NOMO-1 (cell line): ENCODE measurements around the gene LRP3.

Source experiments
- DNase-seq, 2 experiments: peaks; one replicate each; lab custom pipeline; 2025; ENCODE audit not compliant: unreplicated experiment in 2 of 2; lab: John Stamatoyannopoulos, UW

The LRP3 gene

DNA sequence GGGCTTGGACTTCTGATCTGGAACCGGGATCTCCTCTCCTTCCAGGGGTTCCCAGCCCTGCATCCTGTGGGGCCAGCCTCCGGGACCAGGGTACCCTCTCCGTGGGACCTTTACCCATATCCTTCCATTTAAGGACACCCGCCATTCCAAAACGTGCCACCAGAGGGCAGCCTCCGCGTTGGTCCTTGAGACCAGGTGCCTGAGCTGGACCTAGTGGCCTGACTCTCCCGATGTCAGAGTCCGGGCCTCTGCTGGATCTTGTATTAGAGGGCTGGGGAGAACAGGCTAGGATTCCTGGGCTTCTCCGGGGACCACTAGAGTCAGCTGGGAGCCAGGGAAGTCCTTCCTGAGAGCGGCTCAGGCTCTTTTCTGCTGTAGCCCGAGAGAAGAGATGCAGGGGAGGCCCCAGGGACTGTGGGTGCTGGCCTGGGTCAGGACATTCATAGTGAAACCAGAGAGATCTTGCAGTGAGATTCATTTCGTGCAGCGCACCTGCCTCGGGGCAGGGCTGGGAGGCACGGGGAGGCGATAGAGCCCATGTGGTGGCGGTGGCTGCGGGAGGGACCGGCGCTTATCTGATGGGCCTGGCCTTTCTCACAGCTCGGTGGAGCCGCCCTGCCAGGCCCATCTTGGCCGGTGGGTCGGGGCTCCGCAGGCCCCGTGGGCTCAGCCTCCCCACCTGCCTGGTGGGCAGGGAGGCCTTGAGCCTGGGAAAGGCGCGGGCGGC, 41.3 kb downstream of the LRP3 start:
- DNase-seq, result peak; percentile 31 to 37

DNA sequence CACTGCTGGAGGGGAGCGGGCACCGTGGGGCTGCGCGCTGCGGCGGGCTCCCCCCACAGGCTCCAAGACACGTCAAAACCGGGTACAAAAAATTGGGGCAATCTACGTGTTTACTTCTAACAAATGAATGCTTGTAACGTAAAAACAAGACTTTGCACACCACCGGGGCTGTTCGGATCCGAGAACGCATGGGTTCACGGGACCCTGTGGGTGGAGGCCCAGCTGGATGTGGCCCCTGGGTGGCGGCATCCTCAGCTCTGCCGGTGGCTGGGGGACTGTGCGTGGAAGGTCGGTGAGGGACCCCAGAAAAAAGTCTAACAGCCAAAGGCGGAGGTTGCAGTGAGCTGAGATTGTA, 41.8 kb downstream of the LRP3 start:
- DNase-seq, result no peak

DNA sequence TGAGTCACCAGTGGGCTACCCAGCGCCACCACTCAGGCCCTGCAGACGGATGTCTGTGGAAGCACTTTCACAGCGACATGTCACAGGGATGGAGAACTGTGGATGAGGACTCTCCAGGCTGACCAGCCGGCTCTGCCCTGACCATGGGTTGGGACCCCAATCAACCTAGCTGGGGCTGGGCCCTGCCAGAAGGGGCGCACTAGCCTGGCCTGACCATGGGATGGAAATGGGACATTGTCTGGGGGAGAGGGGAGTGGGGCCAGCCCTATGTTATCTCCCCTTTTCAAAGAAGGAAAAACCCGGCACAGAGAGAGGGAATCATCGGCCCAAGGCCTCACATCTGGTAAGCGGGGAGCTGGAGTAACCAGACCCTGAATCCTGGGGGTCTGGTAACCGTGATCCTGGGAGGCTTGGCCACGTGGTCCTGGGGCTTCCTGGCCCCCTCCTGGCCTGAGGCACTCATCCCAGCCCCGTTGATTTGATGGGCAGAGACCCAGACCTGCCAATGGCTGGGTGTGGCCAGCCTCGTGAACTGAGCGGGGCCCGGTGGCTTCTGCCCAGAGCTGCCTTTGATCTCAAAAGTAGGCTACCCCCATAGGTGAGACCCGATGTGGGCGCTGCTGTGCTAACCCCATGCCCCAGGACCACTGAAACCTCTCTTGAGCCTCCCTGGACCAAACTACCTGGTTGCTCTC, 42.7 kb downstream of the LRP3 start:
- no peak for DNase-seq

- no peak for DNase-seq
These were observed 44.5 kb downstream of the LRP3 start for GRCh38 chr19:33238481-33239149.

DNA sequence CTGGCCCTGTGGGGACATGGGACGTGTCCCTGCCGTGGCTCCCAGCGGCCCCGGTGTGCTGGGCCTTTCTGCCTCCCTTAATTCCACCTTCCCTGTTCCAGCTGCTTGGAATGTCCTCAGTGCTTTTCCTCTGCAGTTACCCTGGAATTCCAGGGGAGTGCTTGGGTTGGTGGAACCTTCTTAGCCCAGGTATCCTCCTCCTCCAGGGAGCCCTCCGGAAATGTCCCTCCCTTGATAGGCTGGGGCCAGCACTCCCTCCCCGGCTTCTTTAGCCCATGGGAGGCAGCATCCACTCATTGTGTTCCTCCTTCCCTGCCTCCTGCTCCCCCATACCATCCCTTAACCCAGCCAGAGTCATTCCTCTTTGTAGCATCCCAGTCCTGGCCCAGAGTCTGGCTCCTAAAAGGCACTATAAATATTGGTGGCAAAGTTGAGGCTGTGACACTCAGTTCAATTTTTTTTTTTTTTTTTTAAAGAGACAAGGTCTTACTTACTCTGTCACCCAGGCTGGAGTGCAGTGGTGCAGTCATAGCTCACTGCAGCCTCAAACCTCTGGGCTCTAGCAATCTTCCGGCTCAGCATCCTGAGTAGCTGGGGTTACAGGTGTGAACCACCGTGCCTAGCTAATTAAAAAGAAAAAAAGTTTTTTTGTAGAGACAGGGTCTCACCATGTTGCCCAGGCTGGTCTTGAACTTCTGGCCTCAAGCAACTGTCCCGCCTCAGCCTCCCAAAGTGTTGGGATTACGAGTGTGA, 45.3 kb downstream of the LRP3 start:
- DNase-seq, result no peak

- DNase-seq, result no peak
These were observed 46.1 kb downstream of the LRP3 start for GRCh38 chr19:33240181-33240771.

- DNase-seq, result no peak
These were observed 47.0 kb downstream of the LRP3 start for GRCh38 chr19:33241091-33241529.

GRCh38 chr19:33241530-33242101, 47.5 kb downstream of the LRP3 start:
- no peak for DNase-seq

DNA sequence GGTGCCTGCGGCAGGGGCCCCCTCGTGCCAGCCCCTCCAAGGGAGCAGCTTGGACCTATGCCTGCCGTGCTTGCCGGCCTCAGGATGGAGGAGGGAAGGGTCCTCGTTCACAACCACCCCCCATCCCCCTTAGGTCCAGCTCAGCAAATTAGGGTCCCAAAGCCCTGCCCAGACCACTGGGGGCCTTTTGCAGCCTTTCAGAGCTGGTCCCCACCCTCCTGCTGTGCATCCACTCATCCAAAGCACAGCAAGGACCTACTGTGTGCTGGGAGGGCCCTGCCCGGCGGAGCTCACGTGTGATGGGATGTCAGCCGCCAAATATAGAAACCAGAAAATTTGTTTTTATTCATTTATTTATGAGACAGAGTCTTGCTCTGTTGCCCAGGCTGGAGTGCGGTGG, 48.0 kb downstream of the LRP3 start:
- no peak for DNase-seq

DNA sequence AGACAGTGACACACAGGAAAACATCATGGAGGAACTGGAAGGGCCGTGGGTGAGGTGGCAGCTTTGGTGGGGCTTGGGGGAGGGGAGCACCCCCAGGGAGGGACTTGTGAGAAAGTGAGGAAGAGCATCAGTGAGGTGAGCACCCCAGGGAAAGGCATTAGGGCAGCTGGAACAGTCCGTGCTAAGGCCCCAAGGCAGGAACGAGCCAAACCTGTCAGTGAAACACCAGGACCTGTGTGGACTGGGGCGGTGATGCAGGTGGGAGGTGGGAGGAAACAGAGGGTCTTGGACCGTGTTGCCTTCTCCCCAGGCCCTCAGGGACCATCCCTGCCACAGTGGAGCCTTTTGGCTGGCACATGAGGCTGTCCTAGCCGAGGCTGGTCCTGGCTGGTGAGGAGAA, 48.8 kb downstream of the LRP3 start:
- DNase-seq, result no peak

GRCh38 chr19:33245948-33246708, 52.0 kb downstream of the LRP3 start:
- DNase-seq, result no peak

- DNase-seq, result no peak
These were observed 52.7 kb downstream of the LRP3 start for GRCh38 chr19:33246709-33247440.

GRCh38 chr19:33247441-33247819, 53.3 kb downstream of the LRP3 start:
- no peak for DNase-seq

DNA sequence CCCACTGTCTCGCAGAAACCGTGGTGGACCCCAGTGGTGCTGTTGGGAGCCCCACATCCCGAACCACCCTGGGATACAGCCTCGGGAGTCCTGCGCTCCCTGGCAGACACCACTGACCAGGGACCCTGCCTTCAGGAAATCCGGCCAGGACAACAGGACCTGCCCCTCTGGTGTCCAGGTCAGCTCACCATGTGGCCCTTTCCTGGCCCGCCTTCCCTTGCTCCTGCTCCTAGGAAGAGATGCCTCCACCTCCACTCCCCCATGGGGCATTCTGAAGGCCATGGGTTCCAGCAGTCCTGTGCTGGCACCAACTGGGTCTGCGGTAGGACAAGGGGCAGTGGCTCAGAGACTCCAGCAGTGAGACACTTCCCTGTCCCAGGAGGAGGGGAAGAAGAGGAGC, 54.0 kb downstream of the LRP3 start:
- no peak for DNase-seq

DNA sequence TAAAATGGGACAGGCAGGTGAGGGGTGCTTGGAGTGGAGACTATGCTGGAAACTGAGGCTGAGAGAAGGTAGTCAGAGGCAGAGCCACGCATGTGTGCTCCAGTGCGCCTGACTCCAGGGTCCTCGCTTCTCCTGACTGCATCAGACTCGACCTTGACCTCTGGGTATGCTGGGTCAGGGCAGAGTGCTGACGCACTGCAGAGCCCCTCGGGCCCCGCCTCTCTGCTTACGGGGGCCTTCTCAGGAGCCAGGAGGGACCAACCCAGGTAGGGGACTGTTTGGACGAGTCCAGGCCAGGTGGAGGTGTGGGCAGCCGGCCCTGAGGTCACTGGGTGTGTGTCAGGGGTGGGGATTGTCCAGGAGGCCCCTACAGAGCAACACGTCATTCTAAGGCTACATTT, 54.4 kb downstream of the LRP3 start:
- DNase-seq, result no peak

DNA sequence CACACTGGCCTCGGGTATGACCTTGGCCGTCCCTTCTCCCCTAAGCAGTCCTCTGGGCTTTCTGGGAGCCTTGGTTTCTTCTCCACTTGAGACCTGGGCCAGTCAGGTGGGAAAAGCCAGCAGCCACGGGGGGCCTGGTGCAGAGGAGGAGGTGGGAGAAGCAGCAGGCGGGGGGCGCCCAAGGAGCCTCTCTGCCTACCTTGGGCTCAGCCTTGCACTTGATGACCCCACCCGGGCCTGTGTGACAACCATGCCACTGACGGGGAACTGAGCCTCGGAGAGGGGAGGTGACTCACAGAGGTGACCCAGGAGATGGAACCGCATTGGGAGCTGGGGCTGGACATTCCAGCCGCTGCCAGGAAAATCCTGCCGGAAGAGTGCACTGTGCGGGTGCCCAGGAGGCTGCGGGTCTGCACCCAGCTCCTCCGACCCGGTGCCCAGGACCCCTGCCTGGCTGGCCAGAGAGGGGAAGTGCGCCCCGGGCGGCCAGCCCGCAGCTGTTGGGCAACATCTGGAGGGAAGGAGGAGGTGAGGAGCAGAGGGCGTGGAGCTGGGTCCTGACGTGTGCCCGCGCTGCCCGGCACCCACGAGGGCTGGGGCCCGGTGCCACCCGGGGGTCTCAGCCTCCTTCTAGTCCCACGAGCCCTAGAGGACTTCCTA, 55.0 kb downstream of the LRP3 start:
- peak; percentile 87 to 88 for DNase-seq

DNA sequence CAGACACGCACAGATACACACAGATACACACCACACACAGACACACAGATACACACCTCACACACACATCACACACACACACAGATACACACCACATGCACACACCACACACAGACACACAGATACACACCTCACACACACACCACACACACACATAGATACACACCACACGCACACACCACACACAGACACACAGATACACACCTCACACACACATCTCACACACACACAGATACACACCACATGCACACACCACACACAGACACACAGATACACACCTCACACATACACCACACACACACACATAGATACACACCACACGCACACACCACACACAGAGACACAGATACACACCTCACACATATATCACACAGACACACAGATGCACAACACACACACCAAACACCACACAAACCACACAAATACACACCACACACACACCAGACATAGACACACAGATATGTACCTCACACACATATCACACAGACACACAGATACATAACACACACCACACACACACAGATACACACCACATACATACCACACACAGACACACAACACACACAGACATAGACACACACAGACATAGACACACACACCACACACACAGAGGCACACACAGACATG, 55.7 kb downstream of the LRP3 start:
- no peak for DNase-seq

DNA sequence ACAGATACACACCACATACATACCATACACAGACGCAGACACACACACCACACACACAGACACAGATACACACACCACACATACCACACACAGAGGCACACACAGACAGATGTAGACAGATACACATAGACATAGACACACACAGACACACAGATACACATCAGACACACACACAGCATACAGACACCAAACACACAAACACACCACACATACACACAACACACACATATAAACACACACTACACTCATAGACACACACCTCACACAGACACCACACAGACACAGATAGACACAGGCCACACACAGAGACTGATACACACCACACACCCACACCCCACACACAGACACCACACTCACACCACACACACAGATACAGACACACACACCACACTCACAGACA, 56.4 kb downstream of the LRP3 start:
- DNase-seq, result no peak
